ENCODE results near the gene CPNE4. TPM values are rescaled to one million over a fixed set of nuclear protein-coding genes. Genes with fewer than 3 reads are reported as not detected.

CPNE4 gene
- total and polyA plus RNA-seq, 2 donors (not counting 3 experiments of a cell fraction or from before 2014, with no cell fraction given): not detected

GRCh38 chr3:131555456-131555855, 479.4 kb downstream of the CPNE4 start:
- no TSS peak for BruUV-seq (replicated peaks)
- dilution Hi-C loops (cut with MboI; ENCODE audit: extremely low pct_ligation_motif_present, low sequenced_read_pairs) (no loop called here), intact Hi-C loops (cut with micrococcal nuclease) (no loop called here)
- H3K4me3 ChIP-seq (replicated peaks in 1 of 3; ENCODE audit: insufficient read depth in 1 of 3, low read depth in 1 of 3, low read length in 3 of 3): no peak overlapping the region
- no peaks in the 10 kb centered on the region for H3K4me1 ChIP-seq (ENCODE audit: control insufficient read depth, extremely low read depth, insufficient read depth, low read length)
- H3K36me3 ChIP-seq (ENCODE audit: control insufficient read depth in 2 of 2, extremely low read depth in 1 of 2, insufficient read depth in 2 of 2, low read length in 2 of 2): no peaks in the 10 kb centered on the region
- no peaks in the 10 kb centered on the region for H3K79me2 ChIP-seq (ENCODE audit: control insufficient read depth, insufficient read depth, low read length)
- no peak overlapping the region for H3K9ac ChIP-seq (replicated peaks; ENCODE audit: extremely low read depth, insufficient read depth, low read length)
- DNase-seq (ENCODE audit: low read depth, low spot score) (no peak), FAIRE-seq (no peak)
- no peak overlapping the region for H3K4me2 ChIP-seq (ENCODE audit: insufficient read depth, low read length)
- H3K9me3 ChIP-seq (replicated peaks; ENCODE audit: control insufficient read depth, insufficient read depth, low read length): no peaks in the 10 kb centered on the region
- H3K27me3 ChIP-seq (ENCODE audit: control insufficient read depth in 2 of 2, insufficient read depth in 2 of 2, low read length in 2 of 2): peaks cover 0 to 4% of the 10 kb centered on the region in 2 experiments
- CTCF ChIA-PET: no interaction called here
- no peak overlapping the region for H2AFZ ChIP-seq (ENCODE audit: low read depth, low read length)
- TF ChIP-seq MYC (IDR thresholded peaks at IDR 0.05; ENCODE audit: low read depth, low read length): no peak
- TF ChIP-seq JUN (IDR thresholded peaks at IDR 0.05; ENCODE audit: borderline replicate concordance, insufficient read depth, insufficient read length, low read depth): no peak
- TF ChIP-seq FOS (IDR thresholded peaks at IDR 0.05; ENCODE audit: borderline replicate concordance, insufficient read depth, low read length): no peak
- TF ChIP-seq EZH2 (IDR thresholded peaks at IDR 0.05; ENCODE audit: borderline replicate concordance, low read depth, low read length, severe bottlenecking): no peak
- TF ChIP-seq CTCF (IDR thresholded peaks at IDR 0.05; ENCODE audit: extremely low read depth in 1 of 2, insufficient read depth in 1 of 2, low read depth in 1 of 2, low read length in 2 of 2): no peak
- no peak for TF ChIP-seq GATA2 (IDR thresholded peaks at IDR 0.05; ENCODE audit: insufficient read depth, insufficient read length, low read depth, low read length)
- no peak for TF ChIP-seq POLR2A (IDR thresholded peaks at IDR 0.05; ENCODE audit: low read depth, low read length)
- H3K27ac ChIP-seq (ENCODE audit: insufficient read depth, low read depth, low read length): no peak overlapping the region
- POLR2A ChIA-PET: no interaction called here
- H4K20me1 ChIP-seq (replicated peaks; ENCODE audit: control insufficient read depth, extremely low read depth, insufficient read depth, low read length): no peaks in the 10 kb centered on the region
- H3K9me1 ChIP-seq (replicated peaks; ENCODE audit: control insufficient read depth, extremely low read depth, insufficient read depth, low read length): no peaks in the 10 kb centered on the region

Data from endothelial cell of umbilical vein (primary cell).